Osteoblast (primary cell): ENCODE data around the gene SUGP2. TPM values are rescaled to one million over a fixed set of nuclear protein-coding genes. Genes with fewer than 3 reads are reported as not detected.

Experiments
- DNase-seq: peaks from one replicate; pipeline ENCODE4 v3.0.0; 2011; ENCODE audit warnings: low spot score, mixed read lengths; ENCODE audit not compliant: insufficient read length; ENCODE audit errors: missing footprints
- H2AFZ ChIP-seq: 2 replicates; pipeline ENCODE4 v1.6.0; 2011; ENCODE audit warnings: mild to moderate bottlenecking, low read length
- H3K27ac ChIP-seq: 2 replicates; pipeline ENCODE4 v1.5.1; 2011; ENCODE audit warnings: mild to moderate bottlenecking, low read depth, low read length, moderate library complexity
- H3K27me3 ChIP-seq: 2 replicates; pipeline ENCODE4 v1.6.0; 2012; ENCODE audit warnings: mild to moderate bottlenecking, control low read depth, inconsistent platforms, low read length, moderate library complexity; ENCODE audit not compliant: insufficient read depth
- H3K36me3 ChIP-seq: 2 replicates; pipeline ENCODE4 v1.5.1; 2011; ENCODE audit warnings: mild to moderate bottlenecking, low read length, control low read depth, moderate library complexity; ENCODE audit not compliant: insufficient read depth
- H3K4me1 ChIP-seq: 2 replicates; pipeline ENCODE4 v1.5.1; 2011; ENCODE audit warnings: mild to moderate bottlenecking, low read length, control low read depth, moderate library complexity; ENCODE audit not compliant: insufficient read depth
- H3K4me2 ChIP-seq: 2 replicates; pipeline ENCODE4 v1.6.0; 2011; ENCODE audit warnings: mild to moderate bottlenecking, low read length; ENCODE audit not compliant: insufficient read depth
- H3K4me3 ChIP-seq: fragments of 200-600 bp; sonication (generic); 3 replicates; pipeline ENCODE4 v1.5.1; 2012; ENCODE audit warnings: mild to moderate bottlenecking, low read length, inconsistent platforms; ENCODE audit not compliant: insufficient read depth
- H3K79me2 ChIP-seq: 2 replicates; pipeline ENCODE4 v1.6.0; 2012; ENCODE audit warnings: mild to moderate bottlenecking, low read length, control low read depth, inconsistent platforms; ENCODE audit not compliant: insufficient read depth
- H3K9me3 ChIP-seq: 2 replicates; pipeline ENCODE4 v1.5.1; 2011; ENCODE audit warnings: low read depth, low read length, control low read depth
- H4K20me1 ChIP-seq: 2 replicates; pipeline ENCODE4 v1.6.0; 2012; ENCODE audit warnings: mild to moderate bottlenecking, low read length, control low read depth; ENCODE audit not compliant: insufficient read depth
- CTCF ChIP-seq: IDR thresholded peaks from 2 replicates; pipeline ENCODE4 v1.5.1; 2011; ENCODE audit warnings: mild to moderate bottlenecking, low read depth, low read length, moderate library complexity; ENCODE audit errors: extremely low read depth
- total RNA-seq: library from RNA; depleted of rRNA; stranded (reverse); fragments of >200 nt; gene quantifications from 2 replicates; pipeline ENCODE4 v1.2.3, GENCODE V29; 2012

SUGP2 gene
- total RNA-seq, 1 donor: 33.7 TPM

GRCh38 chr19:18975011-18975410 lies 58.3 kb downstream of the SUGP2 start:
- no peak overlapping the region for H3K27ac ChIP-seq
- H3K4me2 ChIP-seq: no peak overlapping the region
- peak; percentile 66 for DNase-seq
- peaks cover 17% of the 10 kb centered on the region for H3K4me1 ChIP-seq
- no peaks in the 10 kb centered on the region for H3K79me2 ChIP-seq
- H4K20me1 ChIP-seq: no peaks in the 10 kb centered on the region
- H3K36me3 ChIP-seq: no peaks in the 10 kb centered on the region
- TF ChIP-seq CTCF: no peak
- no peak overlapping the region for H3K4me3 ChIP-seq
- H3K9me3 ChIP-seq: no peaks in the 10 kb centered on the region
- no peaks in the 10 kb centered on the region for H3K27me3 ChIP-seq
- H2AFZ ChIP-seq: no peak overlapping the region

GRCh38 chr19:18972851-18973250 lies 60.5 kb downstream of the SUGP2 start:
- Histone ChIP-seq H4K20me1 (no peaks in the 10 kb centered on the region), H3K36me3 (no peaks in the 10 kb centered on the region), H3K79me2 (no peaks in the 10 kb centered on the region), H3K4me3 (no peak overlapping the region), H3K4me1 (peaks cover 22% of the 10 kb centered on the region), H3K27me3 (no peaks in the 10 kb centered on the region), H3K9me3 (no peaks in the 10 kb centered on the region), H2AFZ (no peak overlapping the region), H3K4me2 (no peak overlapping the region), H3K27ac (no peak overlapping the region)
- TF ChIP-seq CTCF: no peak
- no peak for DNase-seq

- Histone ChIP-seq H3K4me3 (no peak overlapping the region), H3K79me2 (no peaks in the 10 kb centered on the region), H3K27me3 (no peaks in the 10 kb centered on the region), H2AFZ (no peak overlapping the region), H3K9me3 (no peaks in the 10 kb centered on the region), H3K4me2 (peak overlapping the region; percentile 7), H3K4me1 (peaks cover 27% of the 10 kb centered on the region), H4K20me1 (no peaks in the 10 kb centered on the region), H3K27ac (no peak overlapping the region), H3K36me3 (no peaks in the 10 kb centered on the region)
- no peak for TF ChIP-seq CTCF
- DNase-seq: peak; percentile 14
Observed at GRCh38 chr19:18972301-18972811, 61.0 kb downstream of the SUGP2 start.

GRCh38 chr19:18969931-18970659 lies 63.2 kb downstream of the SUGP2 start:
- peak overlapping the region; percentile 2 for H3K4me3 ChIP-seq
- H3K79me2 ChIP-seq: no peaks in the 10 kb centered on the region
- H2AFZ ChIP-seq: no peak overlapping the region
- H4K20me1 ChIP-seq: no peaks in the 10 kb centered on the region
- peak overlapping the region; percentile 59 for H3K4me2 ChIP-seq
- peak; percentile 58 for DNase-seq
- peaks cover 27% of the 10 kb centered on the region for H3K4me1 ChIP-seq
- H3K27me3 ChIP-seq: no peaks in the 10 kb centered on the region
- no peaks in the 10 kb centered on the region for H3K9me3 ChIP-seq
- TF ChIP-seq CTCF: no peak
- H3K36me3 ChIP-seq: no peaks in the 10 kb centered on the region
- H3K27ac ChIP-seq: peak overlapping the region; percentile 85
